Prostate gland (tissue), 2 donors: ENCODE data around the gene TLR3.

Source experiments
- POLR2A ChIP-seq: fragments of 450-650 bp; IDR thresholded peaks from one replicate; pipeline ENCODE4 v1.6.1; 2016; ENCODE audit warnings: antibody characterized with exemption, mild to moderate bottlenecking
- POLR2AphosphoS5 ChIP-seq: sonication (generic); formaldehyde crosslinking; IDR thresholded peaks from one replicate; pipeline ENCODE4 v1.6.1; 2017; ENCODE audit warnings: antibody characterized with exemption
- TF ChIP-seq, protein P1 (sequence below), 4 experiments: fragments of 200-600 bp in 2 of 4; fragments of 450-650 bp in 2 of 4; sonication (generic) in 2 of 4; IDR thresholded peaks; 1 replicate in 3 of 4; 2 replicates in 1 of 4; pipeline ENCODE4 v1.5.1; 2016 to 2019; ENCODE audit warnings: antibody characterized with exemption in 4 of 4, mild to moderate bottlenecking in 2 of 4, moderate library complexity in 2 of 4

DNA sequence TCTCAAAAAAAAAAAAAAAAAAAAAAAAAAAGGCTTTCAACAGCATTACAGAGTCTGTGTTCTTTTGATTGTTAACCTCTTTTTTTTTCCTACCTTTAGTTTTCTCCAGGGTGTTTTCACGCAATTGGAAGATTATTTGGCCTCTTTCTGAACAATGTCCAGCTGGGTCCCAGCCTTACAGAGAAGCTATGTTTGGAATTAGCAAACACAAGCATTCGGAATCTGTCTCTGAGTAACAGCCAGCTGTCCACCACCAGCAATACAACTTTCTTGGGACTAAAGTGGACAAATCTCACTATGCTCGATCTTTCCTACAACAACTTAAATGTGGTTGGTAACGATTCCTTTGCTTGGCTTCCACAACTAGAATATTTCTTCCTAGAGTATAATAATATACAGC lies 13.3 kb downstream of the TLR3 start:
- TF ChIP-seq, protein P1, sequence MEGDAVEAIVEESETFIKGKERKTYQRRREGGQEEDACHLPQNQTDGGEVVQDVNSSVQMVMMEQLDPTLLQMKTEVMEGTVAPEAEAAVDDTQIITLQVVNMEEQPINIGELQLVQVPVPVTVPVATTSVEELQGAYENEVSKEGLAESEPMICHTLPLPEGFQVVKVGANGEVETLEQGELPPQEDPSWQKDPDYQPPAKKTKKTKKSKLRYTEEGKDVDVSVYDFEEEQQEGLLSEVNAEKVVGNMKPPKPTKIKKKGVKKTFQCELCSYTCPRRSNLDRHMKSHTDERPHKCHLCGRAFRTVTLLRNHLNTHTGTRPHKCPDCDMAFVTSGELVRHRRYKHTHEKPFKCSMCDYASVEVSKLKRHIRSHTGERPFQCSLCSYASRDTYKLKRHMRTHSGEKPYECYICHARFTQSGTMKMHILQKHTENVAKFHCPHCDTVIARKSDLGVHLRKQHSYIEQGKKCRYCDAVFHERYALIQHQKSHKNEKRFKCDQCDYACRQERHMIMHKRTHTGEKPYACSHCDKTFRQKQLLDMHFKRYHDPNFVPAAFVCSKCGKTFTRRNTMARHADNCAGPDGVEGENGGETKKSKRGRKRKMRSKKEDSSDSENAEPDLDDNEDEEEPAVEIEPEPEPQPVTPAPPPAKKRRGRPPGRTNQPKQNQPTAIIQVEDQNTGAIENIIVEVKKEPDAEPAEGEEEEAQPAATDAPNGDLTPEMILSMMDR (IDR thresholded peaks at IDR 0.05) = no peak
- no peak for TF ChIP-seq POLR2A
- TF ChIP-seq POLR2AphosphoS5 = no peak
